GM10266 (cell line): ENCODE measurements around the gene PDCD11.

Experiments used
- DNase-seq: peaks from one replicate; pipeline ENCODE4 v3.0.0; 2012; ENCODE audit errors: extremely low spot score
- CTCF ChIP-seq: IDR thresholded peaks from 2 replicates; pipeline ENCODE4 v1.5.1; 2012; ENCODE audit warnings: mild to moderate bottlenecking, low read depth; ENCODE audit not compliant: control insufficient read depth, insufficient read depth; ENCODE audit errors: missing control alignments

PDCD11 gene

DNA sequence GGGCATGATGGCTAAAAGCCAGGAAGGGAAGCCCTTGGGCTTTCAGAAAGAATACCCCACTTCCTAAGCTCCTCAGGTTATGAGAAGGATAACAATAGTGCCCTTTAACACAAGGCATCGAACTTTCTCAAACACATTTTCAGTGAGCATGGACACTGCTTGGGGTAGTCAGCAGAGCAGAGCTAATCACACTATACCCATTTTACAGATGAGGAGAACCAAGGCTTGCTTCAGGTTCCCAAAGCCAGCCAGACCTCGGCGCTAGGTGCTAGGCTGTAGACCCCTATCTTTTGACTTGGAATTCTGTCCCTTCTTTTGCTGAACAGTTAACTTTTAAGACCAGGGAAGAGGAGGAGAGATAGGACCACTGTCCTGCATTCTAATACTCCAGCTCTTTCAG, 98.9 kb downstream of the PDCD11 start:
- TF ChIP-seq CTCF = no peak
- DNase-seq = no peak
